HG03103 (cell line): Measurements from ENCODE around the gene GNAI3.

ENCODE experiments used
- ATAC-seq: cut with Tn5 transposase; IDR thresholded peaks from one replicate; pipeline ENCODE4 v1.9.1; 2021; ENCODE audit warnings: low read depth; ENCODE audit not compliant: unreplicated experiment

Gene GNAI3

GRCh38 chr1:109523706-109524105, 24.7 kb upstream of the GNAI3 start:
- ATAC-seq, result no peak

DNA sequence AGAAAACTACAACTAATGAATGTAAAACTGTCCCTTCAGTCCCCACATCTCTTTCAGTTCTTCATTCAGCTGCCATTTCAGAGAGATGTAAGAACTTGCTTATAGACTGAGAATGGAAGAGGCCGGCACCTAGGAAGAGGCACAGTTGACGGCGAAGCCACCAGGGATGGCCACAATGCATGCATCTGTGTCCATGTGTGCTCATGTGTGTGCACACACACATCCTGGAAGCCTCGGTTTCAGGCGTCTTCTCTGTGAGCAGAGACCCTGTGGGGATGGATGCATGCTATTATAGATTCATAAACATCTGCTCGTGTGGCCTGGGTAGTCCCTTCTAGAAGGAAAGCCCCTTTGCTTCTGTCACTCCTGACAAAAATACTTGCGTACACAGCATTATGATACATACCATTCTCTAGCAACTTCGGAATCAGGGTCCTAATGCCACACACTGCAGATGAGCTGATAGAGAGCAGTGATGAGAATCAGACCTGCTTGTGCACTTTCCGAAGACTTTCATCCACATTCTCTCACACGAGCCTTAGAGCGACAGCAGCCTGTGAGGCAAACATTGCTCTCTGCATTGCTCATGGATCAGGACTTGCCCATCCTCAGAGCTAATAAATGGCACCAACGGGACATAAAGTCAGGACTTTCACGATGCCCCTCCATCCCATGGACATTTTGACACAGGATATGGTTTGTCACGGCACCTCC, 21.2 kb upstream of the GNAI3 start:
- ATAC-seq, result no peak

DNA sequence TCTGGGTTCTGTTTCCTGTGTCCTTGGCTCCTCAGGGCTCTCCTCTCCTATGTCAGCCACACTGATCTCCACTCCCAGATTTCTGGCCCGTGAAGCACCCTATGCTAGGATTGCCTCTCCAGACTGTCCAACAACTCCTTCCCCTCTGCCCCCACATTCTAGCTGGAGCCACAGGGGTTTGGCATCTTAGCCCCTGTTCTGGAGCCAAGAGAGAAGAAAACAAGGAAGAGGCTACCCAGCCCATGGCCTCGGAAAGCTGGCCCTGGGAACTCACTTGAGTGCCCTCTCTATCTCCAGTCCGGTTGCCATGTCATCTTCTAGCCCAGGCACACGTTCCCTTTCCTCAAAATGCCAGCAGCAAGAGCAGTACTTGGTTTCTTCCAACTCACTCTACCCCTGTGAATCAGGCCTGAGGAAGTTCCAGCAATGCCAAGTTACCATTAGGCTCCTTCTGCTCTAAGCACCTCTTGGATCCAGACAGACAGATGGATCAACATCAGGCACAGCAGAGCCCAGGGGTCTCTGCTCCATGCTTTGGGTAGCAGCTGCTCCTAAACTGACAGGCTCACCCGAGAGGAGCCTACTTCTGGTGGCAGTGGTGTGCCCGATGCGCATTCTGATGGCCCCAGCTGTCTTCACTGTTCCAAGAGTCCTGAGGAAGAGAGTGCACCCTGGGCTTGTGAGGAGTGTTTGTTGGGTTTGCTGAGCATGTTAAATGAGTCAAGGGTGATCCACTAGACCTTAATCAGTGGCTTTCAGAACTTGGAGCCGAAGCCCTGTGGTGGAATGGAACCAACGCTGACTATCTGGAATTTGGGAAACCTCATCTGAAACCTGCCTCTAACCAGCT, 20.3 kb upstream of the GNAI3 start:
- ATAC-seq, result no peak

- ATAC-seq, result no peak
Measured at GRCh38 chr1:109528712-109529111, 19.7 kb upstream of the GNAI3 start.

DNA sequence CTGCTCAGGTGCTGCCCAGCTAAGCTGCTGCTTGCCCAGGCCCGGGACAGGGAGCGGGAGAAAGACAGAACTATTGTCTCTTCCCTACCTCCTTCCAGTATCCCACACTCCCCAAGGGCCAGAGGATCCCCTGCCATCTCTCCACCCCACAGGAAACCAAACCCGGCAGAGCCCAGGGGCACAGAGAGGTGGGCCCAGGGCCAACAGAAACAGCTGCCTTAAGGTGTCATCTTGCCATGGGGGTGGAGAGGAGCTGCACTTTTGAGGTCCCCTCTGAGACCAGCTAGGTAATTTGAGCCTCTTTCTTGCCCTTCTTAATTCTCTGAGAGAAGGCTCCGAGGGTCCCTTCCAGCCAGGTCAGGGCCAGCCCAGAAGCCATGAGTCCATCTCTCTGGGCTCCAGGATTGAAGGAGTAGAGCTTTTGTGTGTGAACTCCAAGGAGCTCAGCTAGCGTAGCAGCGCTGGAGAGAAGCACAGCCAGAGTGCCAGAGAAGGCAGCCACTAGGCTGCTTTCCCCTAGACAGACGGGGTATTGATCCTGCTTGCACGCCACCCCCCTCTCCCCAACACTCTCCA, 18.4 kb upstream of the GNAI3 start:
- ATAC-seq, result no peak

DNA sequence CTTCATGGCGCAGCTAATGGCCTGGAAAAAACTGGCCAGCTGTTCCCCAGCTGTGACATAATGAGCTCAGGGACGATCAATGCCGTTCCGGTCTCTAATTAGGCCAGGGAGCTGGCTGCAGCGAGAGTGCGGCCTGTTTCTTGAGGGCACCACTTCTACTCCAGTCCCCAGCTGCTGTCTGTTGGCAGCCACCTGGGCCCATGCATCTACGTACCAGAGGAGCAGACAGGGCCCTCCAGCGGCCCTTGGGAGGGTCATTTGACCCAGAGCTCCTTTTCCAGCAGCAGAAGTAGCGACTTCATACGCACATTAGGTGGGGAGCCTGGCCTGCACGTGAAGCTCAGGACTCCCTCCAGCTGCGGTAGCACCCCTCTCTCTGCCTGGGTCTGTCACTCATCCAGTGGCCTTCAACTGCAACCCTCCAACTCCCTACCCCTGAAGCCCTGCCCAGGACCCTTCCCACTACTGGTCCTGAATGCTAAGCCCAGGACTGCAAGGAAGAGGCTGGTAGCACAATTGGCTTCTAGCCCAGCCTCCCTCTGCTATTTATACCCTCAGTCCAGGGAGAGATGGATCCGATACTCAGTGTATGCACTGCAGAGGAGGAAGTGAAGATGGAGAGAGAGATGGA, 17.8 kb upstream of the GNAI3 start:
- no peak for ATAC-seq

DNA sequence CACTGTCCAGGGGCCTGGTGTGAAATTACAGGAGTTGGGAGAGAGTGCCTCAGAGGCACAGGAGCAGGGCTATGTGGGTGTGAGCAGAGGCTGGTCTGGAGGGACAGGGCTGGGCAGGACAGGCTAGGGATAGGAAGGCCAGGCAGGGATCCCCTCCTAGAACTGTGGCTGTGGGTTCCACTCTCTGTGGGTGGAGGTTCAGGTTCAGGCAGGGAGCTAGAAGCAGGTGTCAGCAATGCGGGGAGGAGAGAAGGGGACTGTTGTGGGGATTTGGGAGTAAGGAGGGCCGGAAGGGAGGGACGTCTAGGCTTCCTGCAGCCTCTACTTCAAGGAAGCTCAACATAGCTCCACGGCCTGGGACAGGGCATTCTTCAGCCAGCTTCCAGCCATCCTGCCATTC, 17.0 kb upstream of the GNAI3 start:
- no peak for ATAC-seq

DNA sequence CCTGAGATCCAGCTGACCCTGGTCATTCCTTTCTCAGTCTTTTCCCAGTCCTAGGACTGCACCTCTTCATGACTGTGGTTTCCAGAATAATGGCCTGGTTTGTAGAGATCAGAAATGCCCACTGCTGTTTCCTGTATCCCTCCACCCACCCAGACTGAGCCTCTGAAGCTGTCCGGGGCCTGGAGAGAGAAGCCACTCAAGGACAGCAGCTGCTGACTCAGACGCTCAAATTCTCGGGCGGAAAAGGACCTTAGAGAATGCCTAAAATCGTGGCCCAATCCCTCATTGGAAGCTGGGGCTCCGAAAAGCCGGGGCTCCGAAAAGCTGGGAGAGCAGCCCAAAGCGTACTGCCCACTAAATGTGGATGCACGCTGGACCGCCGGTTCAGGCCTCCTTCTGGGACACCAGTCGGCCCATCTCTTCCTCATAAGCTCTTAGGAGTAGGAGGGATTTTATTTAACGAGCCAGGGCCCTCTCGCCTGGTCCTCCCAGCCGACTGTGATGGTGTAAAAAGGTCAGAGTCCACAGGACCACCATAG, 16.5 kb upstream of the GNAI3 start:
- no peak for ATAC-seq

GRCh38 chr1:109532365-109533136, 15.9 kb upstream of the GNAI3 start:
- peak; percentile 62 for ATAC-seq

GRCh38 chr1:109534307-109534858, 14.0 kb upstream of the GNAI3 start:
- ATAC-seq, result no peak

DNA sequence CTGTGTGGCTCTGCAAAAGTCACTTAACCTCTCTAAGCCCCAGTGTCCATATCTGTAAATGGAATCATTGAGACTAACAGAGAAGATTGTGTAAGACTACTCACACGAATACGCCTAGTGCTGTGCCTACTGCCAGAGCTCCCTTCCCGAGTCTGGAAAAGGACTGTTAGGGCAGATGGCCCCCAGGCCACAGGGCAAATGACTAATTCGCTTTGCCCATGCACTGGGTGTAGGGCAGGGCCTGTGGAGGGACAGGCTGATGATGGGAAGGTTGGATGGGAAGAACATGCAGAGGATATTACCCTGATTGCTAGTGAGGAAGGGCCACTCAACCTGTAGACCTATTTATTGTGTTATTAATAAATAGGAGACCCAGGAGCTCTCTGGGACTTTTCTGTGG, 12.9 kb upstream of the GNAI3 start:
- no peak for ATAC-seq

DNA sequence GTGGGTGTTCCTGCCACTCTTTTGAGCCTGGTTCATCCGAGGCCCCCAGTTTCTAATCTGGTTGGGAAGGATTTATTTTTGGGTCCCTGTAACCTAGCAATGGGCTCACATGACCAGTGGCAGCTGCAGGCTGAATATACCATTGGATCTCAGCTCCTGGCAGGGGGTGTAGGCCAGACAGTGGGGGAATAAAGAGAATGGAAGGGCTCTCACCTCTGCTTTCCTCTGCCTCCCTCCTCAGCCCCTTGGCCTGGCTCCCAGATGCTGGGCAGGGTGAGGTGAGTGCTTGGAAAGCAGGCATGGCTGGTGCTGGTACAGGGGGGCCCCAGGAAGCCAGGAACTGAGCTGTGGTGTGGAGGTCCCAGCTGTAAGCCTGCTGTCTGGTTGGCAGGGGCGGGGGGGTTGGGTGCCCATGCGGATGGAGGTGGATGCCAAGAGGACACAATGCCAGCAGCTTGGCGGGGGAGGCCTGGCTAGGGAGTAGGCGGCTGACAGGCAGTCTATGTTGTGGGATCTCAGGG, 12.4 kb upstream of the GNAI3 start:
- no peak for ATAC-seq

DNA sequence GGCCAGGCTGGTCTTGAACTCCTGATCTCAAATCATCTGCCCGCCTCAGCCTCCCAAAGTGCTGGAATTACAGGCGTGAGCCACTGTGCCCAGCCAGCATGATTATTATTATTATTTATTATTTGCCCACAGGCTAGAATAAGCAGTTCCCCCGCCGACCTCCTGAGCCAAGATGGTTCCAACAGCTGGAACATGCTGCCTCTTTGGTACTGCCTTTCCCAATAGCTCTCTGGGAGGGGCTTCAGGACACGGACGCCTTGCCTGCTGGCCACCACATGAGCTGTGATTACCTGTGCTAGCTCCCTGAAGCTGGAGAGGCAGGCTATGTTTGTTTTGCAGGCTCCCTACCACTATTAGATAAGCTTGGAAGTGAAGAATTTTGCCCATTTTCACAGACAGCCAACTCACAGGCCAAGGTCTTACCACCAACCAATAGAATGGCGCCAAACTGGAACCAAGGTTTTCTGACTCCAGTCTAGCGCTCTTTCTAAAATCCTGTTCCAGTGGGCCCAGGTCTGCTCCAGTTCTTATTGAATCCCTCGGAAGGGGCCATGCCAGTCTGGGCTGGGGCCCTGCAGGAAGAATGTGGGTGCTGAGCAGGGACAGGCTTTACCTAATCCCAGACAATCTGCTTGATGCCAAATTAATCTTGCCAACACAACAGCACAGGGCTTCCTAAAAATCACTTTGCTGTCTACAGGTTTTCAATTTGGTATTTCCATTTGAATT, 10.8 kb upstream of the GNAI3 start:
- ATAC-seq, result no peak

- ATAC-seq, result no peak
Measured at GRCh38 chr1:109538827-109539555, 9.4 kb upstream of the GNAI3 start.

GRCh38 chr1:109539676-109540075, 8.7 kb upstream of the GNAI3 start, which contains the start of gene GPR61:
GPR61 (plus strand) TSS chr1:109539872; CDS start chr1:109543023, 3,151 bp downstream.
- no peak for ATAC-seq

GRCh38 chr1:109541102-109541501, 7.3 kb upstream of the GNAI3 start:
- ATAC-seq, result no peak

DNA sequence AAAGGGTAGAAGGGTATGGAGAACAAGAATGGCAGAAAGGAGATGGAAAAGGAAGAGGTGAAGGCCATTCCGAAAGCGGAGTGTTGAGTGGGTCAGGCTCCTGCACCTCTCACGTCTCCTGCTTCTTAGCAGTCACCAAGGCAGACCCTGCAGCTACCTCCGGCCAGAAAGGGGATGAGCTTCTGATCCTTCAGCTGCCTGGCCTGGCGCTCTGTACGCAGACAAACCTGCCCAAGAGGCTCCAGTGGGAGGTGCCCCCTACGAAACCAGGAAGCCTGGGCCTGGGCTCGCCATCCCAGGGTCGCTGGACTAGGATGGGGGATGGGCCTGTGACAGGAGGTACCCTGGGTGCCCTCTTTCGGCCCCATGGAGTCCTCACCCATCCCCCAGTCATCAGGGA, 5.8 kb upstream of the GNAI3 start:
- no peak for ATAC-seq

GRCh38 chr1:109543283-109543987, 5.0 kb upstream of the GNAI3 start:
- no peak for ATAC-seq
